Right lobe of liver (tissue), 6 donors: Measurements from ENCODE around the gene APBA2. TPM values are rescaled to one million over a fixed set of nuclear protein-coding genes. Genes with fewer than 3 reads are reported as not detected.

Source experiments
- ATAC-seq, 4 donors: fragments of 200-7000 bp; cut with Tn5 transposase; one replicate each; pipeline ENCODE4 v1.9.1; 2020; ENCODE audit warnings: mild to moderate bottlenecking in 4 of 4, moderate library complexity in 4 of 4
- DNase-seq, 3 donors: peaks; one replicate each; pipeline ENCODE4 v3.0.0-alpha.2; 2020
- H3K27ac ChIP-seq, 3 donors: fragments of 200-600 bp; one replicate each; pipeline ENCODE4 v1.8.0; 2022
- H3K27me3 ChIP-seq, 2 donors: fragments of 200-600 bp; one replicate each; pipeline ENCODE4 v1.8.0; 2022
- H3K36me3 ChIP-seq, 4 donors: fragments of 200-600 bp; sonication (generic) in 1 of 4; one replicate each; pipeline versions ENCODE4 v1.5.1 to v1.8.0; 2017 to 2022; ENCODE audit warnings: control low read depth in 1 of 4
- H3K4me1 ChIP-seq, 4 donors: fragments of 200-600 bp; sonication (generic) in 1 of 4; one replicate each; pipeline versions ENCODE4 v1.5.1 to v1.8.0; 2017 to 2022; ENCODE audit warnings: control low read depth in 1 of 4
- H3K4me3 ChIP-seq, 3 donors: fragments of 200-600 bp; one replicate each; pipeline ENCODE4 v1.8.0; 2022
- H3K9me3 ChIP-seq, 4 donors: fragments of 200-600 bp; sonication (generic) in 1 of 4; one replicate each; pipeline versions ENCODE4 v1.5.1 to v1.8.0; 2017 to 2022; ENCODE audit warnings: control low read depth in 1 of 4
- CTCF ChIP-seq, 4 donors: fragments of 200-600 bp in 3 of 4; fragments of 450-650 bp in 1 of 4; IDR thresholded peaks; one replicate each; pipeline versions ENCODE4 v1.5.1 to v1.8.0; 2016 to 2022; ENCODE audit warnings: antibody characterized with exemption in 4 of 4, mild to moderate bottlenecking in 2 of 4
- POLR2A ChIP-seq: fragments of 450-650 bp; IDR thresholded peaks from one replicate; pipeline ENCODE4 v1.6.1; 2017; ENCODE audit warnings: antibody characterized with exemption, mild to moderate bottlenecking
- WGBS: methylation state at CpG from one replicate; pipeline ENCODE4 v1.1.6; 2018; ENCODE audit warnings: low coverage, low lambda C conversion rate; ENCODE audit not compliant: insufficient coverage; ENCODE audit errors: missing lambda C conversion rate; 5-methylcytosine and 5-hydroxymethylcytosine counted together
- intact Hi-C, 2 donors: fragments of 100-400 bp; cut with DNase I; formaldehyde crosslinking; loops; one replicate each; pipeline versions ENCODE4 v1.11.2 to v1.14.1; 2022
- total RNA-seq, 6 experiments: library from RNA; depleted of rRNA in 2 of 6; stranded (reverse); fragments of >200 nt in 2 of 6; fragmentation: NEBNext Ultra II Directional in 3 of 6; extraction: Animal tissue kit (Norgen Biotek cat#: 25700) in 3 of 6; gene quantifications; one replicate each; pipeline versions ENCODE4 v1.1.0 to v1.2.4, GENCODE V29; 2016 to 2023
- donor health status: DM: no; HTN: yes; CAD: no.
- donor health status: DM: no; HTN: no; CAD: no.
- donor health status: DM: no; HTN: no; CAD: no.
- donor health status: DM: no; HTN: yes; CAD: no.
- donor health status: DM: no; HTN: yes; CAD: no.

Gene APBA2
- total RNA-seq, 6 experiments from 2014 or later: 0.51 to 0.75 (median 0.69) TPM

DNA sequence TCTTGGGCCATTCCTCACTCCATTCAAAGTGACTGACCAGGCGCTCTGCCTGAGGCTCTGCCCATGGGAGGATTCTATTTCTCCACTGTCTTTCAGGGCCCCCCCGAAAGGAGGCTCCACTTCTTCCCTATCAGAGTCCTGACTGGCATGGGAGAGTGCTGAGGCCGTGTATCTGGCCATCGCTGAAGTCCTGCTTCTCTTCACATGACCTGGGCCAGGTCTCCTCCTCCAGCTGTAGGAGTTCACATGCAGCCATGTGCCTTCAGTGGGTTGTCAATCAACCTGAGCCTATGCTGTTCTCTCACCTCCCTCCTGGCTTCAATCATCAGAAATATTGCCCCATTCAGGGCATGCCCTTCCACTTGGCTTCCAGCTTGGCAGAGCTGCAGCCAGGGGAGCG, 12.8 kb upstream of the APBA2 start:
- Histone ChIP-seq H3K4me3 (no peak overlapping the region), H3K27ac (no peak overlapping the region), H3K9me3 (no peaks in the 10 kb centered on the region), H3K36me3 (no peaks in the 10 kb centered on the region), H3K27me3 (no peaks in the 10 kb centered on the region), H3K4me1 (no peaks in the 10 kb centered on the region)
- DNase-seq (no peak), ATAC-seq (no peak)
- no peak for TF ChIP-seq CTCF (IDR thresholded peaks at IDR 0.05)
- no peak for TF ChIP-seq POLR2A
- intact Hi-C loops: no loop called here
- no CpG with 5 or more reads among the region's 5 CpGs for WGBS

DNA sequence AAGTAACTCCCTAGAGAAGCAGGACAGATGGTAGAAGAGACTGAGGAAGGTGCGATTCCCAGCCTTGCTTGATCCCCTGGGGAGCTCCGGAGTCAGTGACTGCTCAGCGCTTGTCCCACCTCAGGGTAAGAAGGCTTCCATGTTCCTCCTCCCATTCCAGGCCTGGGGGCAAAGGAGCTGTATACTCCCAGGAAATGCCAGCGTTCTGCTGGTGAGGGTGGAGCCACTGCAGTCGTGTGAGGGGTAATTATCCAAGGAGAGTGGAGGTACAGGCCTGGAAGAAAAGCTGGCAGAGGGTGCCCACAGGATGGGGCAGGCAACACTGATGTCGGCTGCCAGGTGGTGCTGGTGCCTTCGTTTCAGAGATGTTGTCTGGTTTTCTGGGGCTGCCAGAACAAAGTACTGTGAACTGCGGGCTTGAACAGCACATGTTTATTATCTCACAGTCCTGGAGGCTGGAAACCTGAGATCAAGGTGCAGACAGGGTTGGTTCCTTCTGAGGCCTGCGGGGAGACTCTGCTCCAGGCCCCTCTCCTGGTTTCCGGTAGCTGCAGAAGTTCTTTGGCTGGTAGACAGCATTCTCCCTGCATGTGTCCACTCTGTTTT, 12.1 kb upstream of the APBA2 start:
- no peaks in the 10 kb centered on the region for H3K4me1 ChIP-seq
- H3K4me3 ChIP-seq: no peak overlapping the region
- ATAC-seq: no peak
- no peaks in the 10 kb centered on the region for H3K9me3 ChIP-seq
- 45% methylated on average over 7 of the region's 10 CpGs for WGBS
- no peak for DNase-seq
- no peaks in the 10 kb centered on the region for H3K27me3 ChIP-seq
- no peak overlapping the region for H3K27ac ChIP-seq
- no peaks in the 10 kb centered on the region for H3K36me3 ChIP-seq
- TF ChIP-seq POLR2A (no peak), CTCF (IDR thresholded peaks at IDR 0.05) (no peak)
- intact Hi-C loops: no loop called here

DNA sequence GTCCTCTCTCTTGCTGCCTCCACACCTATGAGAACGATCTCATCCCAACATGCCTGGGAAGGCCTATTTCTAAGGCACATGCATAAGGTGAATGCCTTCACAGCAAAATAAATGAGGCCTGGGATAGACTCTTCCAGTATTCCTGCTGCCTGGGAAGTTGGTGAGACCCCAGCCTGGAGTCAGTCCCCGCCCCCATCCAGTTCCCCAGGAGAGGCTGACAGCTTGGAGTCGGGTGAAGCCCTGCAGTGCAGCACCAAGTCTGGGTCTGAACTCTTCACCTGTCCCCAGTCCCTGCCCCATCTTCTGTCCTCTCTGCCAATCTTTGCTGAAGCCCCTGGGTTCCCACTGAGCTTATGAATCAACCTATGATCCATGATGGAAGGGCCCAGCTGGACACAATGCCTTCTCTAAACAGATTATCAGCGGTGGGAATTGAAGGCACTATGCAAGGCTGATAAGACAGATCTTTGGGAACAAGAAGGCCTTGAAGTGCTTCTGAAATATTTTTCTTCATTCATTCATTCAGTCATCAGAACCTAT, 10.2 kb upstream of the APBA2 start:
- no peak overlapping the region for H3K4me3 ChIP-seq
- no peak overlapping the region for H3K27ac ChIP-seq
- TF ChIP-seq CTCF (IDR thresholded peaks at IDR 0.05): no peak
- TF ChIP-seq POLR2A: no peak
- intact Hi-C loops: no loop called here
- H3K36me3 ChIP-seq: no peaks in the 10 kb centered on the region
- H3K27me3 ChIP-seq: no peaks in the 10 kb centered on the region
- H3K4me1 ChIP-seq: no peaks in the 10 kb centered on the region
- no peaks in the 10 kb centered on the region for H3K9me3 ChIP-seq
- DNase-seq (no peak), ATAC-seq (no peak)
- WGBS: 100% methylated on average over 1 of the region's 4 CpGs

DNA sequence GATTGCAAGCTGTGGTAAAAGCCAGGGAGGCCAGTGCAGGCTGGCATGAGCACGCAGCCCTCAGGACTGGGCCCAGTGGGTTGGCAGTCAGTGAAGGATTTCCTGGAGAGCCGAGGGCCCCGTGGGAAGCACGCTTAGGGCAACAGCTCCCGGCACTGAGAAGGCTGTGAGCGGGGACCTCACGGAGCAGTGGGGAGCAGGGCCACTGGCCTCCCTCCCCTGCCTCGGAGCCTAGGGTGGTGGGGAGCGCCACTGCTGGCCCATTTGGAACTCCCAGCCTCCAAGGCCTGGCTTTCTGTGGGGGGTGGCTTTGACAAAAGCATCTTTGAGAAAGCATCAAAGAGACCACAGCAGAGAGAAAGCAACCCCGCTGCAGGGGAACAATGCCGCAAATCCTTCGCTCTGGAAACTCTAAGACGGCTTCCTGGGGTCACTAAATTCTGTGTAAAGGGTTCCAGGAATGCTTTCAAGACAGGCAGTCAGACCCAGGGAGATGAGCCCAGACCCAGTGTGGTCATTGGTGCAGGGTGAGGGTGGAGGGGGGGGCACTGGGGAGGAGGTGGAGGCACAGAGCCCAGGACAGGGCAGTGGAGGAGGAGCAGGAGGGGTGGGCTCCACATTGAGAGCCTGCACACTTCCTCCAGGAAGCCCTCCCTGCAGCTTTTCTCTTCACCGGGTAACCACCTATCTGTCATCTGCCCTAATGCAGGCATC, 9.5 kb upstream of the APBA2 start:
- Histone ChIP-seq H3K36me3 (no peaks in the 10 kb centered on the region), H3K9me3 (no peaks in the 10 kb centered on the region), H3K4me1 (no peaks in the 10 kb centered on the region), H3K4me3 (no peak overlapping the region), H3K27ac (no peak overlapping the region), H3K27me3 (no peaks in the 10 kb centered on the region)
- 75% methylated on average over 6 of the region's 14 CpGs for WGBS
- no peak for TF ChIP-seq POLR2A
- TF ChIP-seq CTCF (IDR thresholded peaks at IDR 0.05): no peak
- intact Hi-C loops: no loop called here
- ATAC-seq (peak in 1 of 4 donors; percentile 15), DNase-seq (no peak)
